WERI-Rb-1 (cell line): Measurements from ENCODE around the gene PATE1.
A peak's percentile ranks its signal among the peaks of the same experiment; 100 is the strongest.

Source experiments
- DNase-seq: peaks from one replicate; pipeline ENCODE4 v3.0.0-alpha.2; 2020
- H3K27ac ChIP-seq: fragments of 250-450 bp; sonication (Bioruptor Pico); 2 replicates; pipeline ENCODE4 v1.5.1; 2020; ENCODE audit warnings: mild to moderate bottlenecking, moderate library complexity
- H3K27me3 ChIP-seq: fragments of 250-450 bp; sonication (Bioruptor Pico); 2 replicates; pipeline ENCODE4 v1.5.1; 2021; ENCODE audit warnings: mild to moderate bottlenecking, low read depth, moderate library complexity; ENCODE audit not compliant: insufficient read depth, severe bottlenecking
- H3K36me3 ChIP-seq: fragments of 250-450 bp; sonication (Bioruptor Pico); 2 replicates; pipeline ENCODE4 v1.5.1; 2020; ENCODE audit warnings: mild to moderate bottlenecking, moderate library complexity
- H3K4me3 ChIP-seq: 2 replicates; pipeline ENCODE4 v1.5.1; 2011; ENCODE audit warnings: low read depth, mild to moderate bottlenecking, control low read depth, low read length
- H3K9me3 ChIP-seq: fragments of 250-450 bp; sonication (Bioruptor Pico); 2 replicates; pipeline ENCODE4 v1.5.1; 2021; ENCODE audit warnings: mild to moderate bottlenecking, moderate library complexity; ENCODE audit not compliant: severe bottlenecking
- TF ChIP-seq, protein P1 (sequence below): IDR thresholded peaks from 2 replicates; pipeline ENCODE4 v1.5.1; 2011; ENCODE audit warnings: low read depth, mild to moderate bottlenecking, control low read depth, inconsistent platforms, low read length

The PATE1 gene

DNA sequence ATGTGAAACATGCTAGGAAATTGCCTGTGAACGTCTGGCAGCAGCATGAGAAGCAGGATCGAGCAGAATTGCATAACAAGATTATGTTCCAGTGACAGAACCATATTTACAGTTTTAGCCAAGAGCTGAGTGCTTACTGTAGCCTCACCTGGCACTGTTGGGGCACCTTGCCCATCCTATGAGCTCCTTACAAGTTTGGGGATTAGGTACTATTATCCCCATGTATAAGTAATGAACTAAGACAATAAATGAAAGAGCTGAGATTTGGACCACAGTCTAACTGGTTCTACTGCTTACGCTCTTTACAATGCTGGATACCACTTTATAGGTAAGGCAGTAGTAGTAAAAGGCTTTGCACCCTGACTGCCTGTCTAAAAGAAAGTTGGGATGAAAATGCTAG, 17.1 kb upstream of the PATE1 start:
- peaks cover 46% of the 10 kb centered on the region for H3K27me3 ChIP-seq
- no peaks in the 10 kb centered on the region for H3K9me3 ChIP-seq
- no peaks in the 10 kb centered on the region for H3K36me3 ChIP-seq
- H3K27ac ChIP-seq, result no peak overlapping the region
- TF ChIP-seq, protein P1, sequence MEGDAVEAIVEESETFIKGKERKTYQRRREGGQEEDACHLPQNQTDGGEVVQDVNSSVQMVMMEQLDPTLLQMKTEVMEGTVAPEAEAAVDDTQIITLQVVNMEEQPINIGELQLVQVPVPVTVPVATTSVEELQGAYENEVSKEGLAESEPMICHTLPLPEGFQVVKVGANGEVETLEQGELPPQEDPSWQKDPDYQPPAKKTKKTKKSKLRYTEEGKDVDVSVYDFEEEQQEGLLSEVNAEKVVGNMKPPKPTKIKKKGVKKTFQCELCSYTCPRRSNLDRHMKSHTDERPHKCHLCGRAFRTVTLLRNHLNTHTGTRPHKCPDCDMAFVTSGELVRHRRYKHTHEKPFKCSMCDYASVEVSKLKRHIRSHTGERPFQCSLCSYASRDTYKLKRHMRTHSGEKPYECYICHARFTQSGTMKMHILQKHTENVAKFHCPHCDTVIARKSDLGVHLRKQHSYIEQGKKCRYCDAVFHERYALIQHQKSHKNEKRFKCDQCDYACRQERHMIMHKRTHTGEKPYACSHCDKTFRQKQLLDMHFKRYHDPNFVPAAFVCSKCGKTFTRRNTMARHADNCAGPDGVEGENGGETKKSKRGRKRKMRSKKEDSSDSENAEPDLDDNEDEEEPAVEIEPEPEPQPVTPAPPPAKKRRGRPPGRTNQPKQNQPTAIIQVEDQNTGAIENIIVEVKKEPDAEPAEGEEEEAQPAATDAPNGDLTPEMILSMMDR, result no peak
- H3K4me3 ChIP-seq, result no peak overlapping the region
- no peak for DNase-seq

DNA sequence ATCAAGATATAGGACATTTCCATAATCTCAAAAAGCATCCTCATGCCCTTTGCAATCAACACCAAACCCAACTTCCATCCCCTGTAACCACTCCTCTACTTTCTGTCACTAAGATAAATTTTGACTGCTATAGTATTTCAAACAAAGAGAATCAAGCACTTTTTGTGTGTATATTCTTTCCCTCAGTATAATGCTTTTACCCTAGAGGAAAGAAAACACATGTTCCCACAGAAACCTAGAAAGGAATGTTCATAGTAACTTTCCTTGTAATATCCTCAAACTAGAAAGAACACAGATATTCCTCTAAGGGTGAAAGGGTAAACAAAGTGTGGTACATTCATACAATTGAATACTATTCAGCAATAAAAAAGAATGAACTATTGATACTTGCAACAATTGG, 5.5 kb upstream of the PATE1 start:
- H3K27ac ChIP-seq, result no peak overlapping the region
- DNase-seq, result no peak
- peaks cover 28% of the 10 kb centered on the region for H3K27me3 ChIP-seq
- peaks cover 6% of the 10 kb centered on the region for H3K9me3 ChIP-seq
- H3K36me3 ChIP-seq, result no peaks in the 10 kb centered on the region
- no peak overlapping the region for H3K4me3 ChIP-seq
- TF ChIP-seq, protein P1, result no peak

DNA sequence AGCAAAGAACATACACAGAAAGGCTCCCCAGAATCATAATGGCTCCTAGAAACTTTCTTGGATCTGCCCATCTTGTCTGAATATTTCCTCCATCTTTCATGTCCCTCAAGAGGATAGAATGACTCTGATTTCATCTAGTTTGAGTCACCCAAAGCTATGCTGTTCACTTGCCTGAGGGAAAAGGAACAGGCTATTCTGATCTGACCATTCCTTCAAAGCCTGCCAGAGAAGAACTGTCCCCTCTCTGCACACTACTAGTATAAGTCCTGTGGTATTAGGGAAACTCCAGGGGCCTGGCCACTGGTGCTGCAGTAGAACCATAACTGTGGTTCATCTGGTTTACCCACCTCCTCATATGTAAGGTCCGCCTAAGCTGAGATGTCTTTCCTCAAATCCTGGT, 2.4 kb upstream of the PATE1 start:
- TF ChIP-seq, protein P1, result no peak
- Histone ChIP-seq H3K27ac (no peak overlapping the region), H3K4me3 (no peak overlapping the region)

DNA sequence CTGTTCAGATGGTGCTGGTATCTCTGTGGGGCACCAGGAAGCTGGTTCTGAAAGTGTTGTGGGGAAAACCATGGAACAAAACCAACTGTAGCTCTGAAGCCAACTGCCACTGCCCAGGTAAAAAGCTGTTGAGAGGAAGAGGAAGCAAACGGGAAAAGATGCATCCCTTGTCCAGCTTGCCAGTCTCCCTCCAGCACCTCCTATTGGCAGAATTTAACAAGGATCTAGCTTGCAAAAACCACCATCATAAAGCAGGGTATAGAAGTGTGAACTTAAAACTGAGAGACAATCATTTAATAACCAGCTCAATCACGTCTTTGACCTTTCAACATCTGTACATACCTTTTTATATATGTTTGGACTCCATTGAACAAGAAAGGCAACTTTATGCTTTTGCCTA, 4.5 kb downstream of the PATE1 start:
- DNase-seq, result no peak
- TF ChIP-seq, protein P1, result peak; percentile 33; the same call in 1 of the 2 replicates
- Histone ChIP-seq H3K27me3 (peaks cover 31% of the 10 kb centered on the region), H3K27ac (no peak overlapping the region), H3K9me3 (no peaks in the 10 kb centered on the region), H3K4me3 (no peak overlapping the region), H3K36me3 (no peaks in the 10 kb centered on the region)

More for the DNA sequence above, 2.4 kb upstream of the PATE1 start:
- H3K9me3 ChIP-seq, result no peaks in the 10 kb centered on the region
- DNase-seq, result no peak
- peaks cover 38% of the 10 kb centered on the region for H3K27me3 ChIP-seq
- H3K36me3 ChIP-seq, result no peaks in the 10 kb centered on the region

DNA sequence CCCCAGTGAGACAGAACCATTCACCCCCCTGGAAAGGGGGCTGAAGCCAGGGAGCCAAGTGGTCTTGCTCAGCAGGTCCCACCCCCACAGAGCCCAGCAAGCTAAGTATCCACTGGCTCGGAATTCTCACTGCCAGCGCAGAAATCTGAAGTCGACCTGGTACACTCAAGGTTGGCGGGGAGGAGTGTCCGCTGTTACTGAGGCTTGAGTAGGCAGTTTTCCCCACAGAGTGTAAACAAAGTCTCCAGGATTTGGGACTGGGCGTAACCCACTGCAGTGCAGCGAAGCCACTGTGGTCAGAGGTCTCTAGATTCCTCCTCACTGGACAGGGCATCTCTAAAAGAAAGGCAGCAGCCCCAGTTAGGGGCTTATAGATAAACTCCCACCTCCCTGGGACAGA, 10.0 kb downstream of the PATE1 start:
- Histone ChIP-seq H3K9me3 (peaks cover 5% of the 10 kb centered on the region), H3K4me3 (no peak overlapping the region), H3K36me3 (no peaks in the 10 kb centered on the region), H3K27me3 (peaks cover 24% of the 10 kb centered on the region), H3K27ac (no peak overlapping the region)
- DNase-seq, result no peak
- TF ChIP-seq, protein P1, result no peak

DNA sequence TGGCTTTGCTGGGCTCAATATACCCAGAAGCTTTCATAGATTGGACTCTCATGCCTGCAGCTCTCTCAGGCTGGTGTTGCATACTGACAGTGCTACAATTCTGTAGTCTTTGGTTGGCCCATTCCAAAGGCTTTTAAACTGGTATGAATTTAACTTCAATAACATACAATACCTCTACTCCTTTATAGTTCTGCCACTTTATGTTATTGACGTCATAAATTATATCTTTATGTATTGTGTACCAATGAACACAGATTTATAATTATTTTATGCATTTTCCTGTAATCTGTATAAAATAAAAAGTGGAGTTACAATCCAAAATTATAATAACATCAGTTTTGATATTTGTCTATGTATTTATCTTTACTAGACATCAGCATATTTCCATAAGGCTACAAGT, 16.4 kb downstream of the PATE1 start:
- DNase-seq, result no peak

More for the DNA sequence above, 16.4 kb downstream of the PATE1 start:
- H3K9me3 ChIP-seq, result peaks cover 5% of the 10 kb centered on the region
- H3K4me3 ChIP-seq, result no peak overlapping the region
- H3K27me3 ChIP-seq, result peaks cover 64% of the 10 kb centered on the region
- H3K36me3 ChIP-seq, result no peaks in the 10 kb centered on the region
- H3K27ac ChIP-seq, result no peak overlapping the region
- TF ChIP-seq, protein P1, result no peak
